HG03442 (cell line): Measurements from ENCODE around the gene FXR1.
A peak's percentile ranks its signal among the peaks of the same experiment; 100 is the strongest.
"Not testable (repeated sequence)": the region's sequence is repeated elsewhere in the genome, so short reads cannot be mapped to it uniquely, and the experiment has no call there.

Source experiments
- ATAC-seq: cut with Tn5 transposase; IDR thresholded peaks from one replicate; pipeline ENCODE4 v1.9.1; 2021; ENCODE audit warnings: mild to moderate bottlenecking, moderate library complexity; ENCODE audit not compliant: unreplicated experiment

FXR1 gene

GRCh38 chr3:181003469-181003868, 91.0 kb downstream of the FXR1 start:
- ATAC-seq = not testable (repeated sequence)

- no peak for ATAC-seq
Observed at GRCh38 chr3:181006541-181006940, 94.1 kb downstream of the FXR1 start.

DNA sequence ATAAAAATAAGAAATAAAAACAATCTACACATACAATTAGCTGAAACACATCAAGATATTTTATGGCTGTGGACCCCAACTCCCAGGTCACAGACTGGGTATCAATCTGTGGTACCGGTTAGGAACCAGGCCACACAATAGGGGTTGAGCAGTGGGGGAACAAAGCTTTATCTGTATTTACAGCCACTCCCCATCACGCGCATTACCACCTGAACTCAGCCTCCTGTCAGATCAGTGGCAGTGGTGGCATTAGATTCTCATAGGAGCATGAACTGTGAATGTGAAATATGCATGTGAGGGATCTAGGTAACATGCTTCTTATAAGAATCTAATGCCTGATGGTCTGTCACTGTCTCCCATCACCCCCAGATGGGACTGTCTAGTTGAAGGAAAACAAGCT, 94.8 kb downstream of the FXR1 start:
- ATAC-seq = no peak

- no peak for ATAC-seq
Observed at GRCh38 chr3:181008796-181009195, 96.3 kb downstream of the FXR1 start.

DNA sequence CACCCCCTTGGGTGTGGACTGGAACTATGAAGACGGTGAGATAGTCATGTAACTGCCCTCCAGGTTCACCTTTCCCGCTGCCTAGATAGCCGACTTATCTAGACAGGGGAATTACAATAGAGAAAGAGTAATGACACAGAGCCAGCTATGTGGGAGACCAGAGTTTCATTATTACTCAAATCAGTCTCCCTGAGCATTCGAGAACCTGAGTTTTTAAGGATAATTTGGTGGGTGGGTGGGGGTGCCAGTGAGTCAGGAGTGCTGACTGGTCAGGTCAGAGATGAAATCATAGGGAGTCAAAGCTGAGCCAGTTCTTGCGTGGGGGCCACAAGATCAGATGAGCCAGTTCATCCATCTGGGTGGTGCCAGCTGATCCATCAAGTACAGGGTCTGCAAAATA, 96.8 kb downstream of the FXR1 start:
- ATAC-seq = peak; percentile 58

GRCh38 chr3:181017690-181018089, 105.2 kb downstream of the FXR1 start:
- no peak for ATAC-seq

GRCh38 chr3:181025204-181025603, 112.7 kb downstream of the FXR1 start:
- ATAC-seq = no peak

GRCh38 chr3:181030948-181031347, 118.5 kb downstream of the FXR1 start:
- ATAC-seq = no peak
